GM12872 (cell line): Measurements from ENCODE around the gene VCX3A.
A peak's percentile ranks its signal among the peaks of the same experiment; 100 is the strongest.
"Not testable (repeated sequence)": the region's sequence is repeated elsewhere in the genome, so short reads cannot be mapped to it uniquely, and the experiment has no call there.

Experiments used
- CTCF ChIP-seq: IDR thresholded peaks from 3 replicates; pipeline ENCODE4 v1.5.1; 2011; ENCODE audit warnings: low read depth, mild to moderate bottlenecking, low read length, moderate library complexity; ENCODE audit not compliant: insufficient read depth

Gene VCX3A

GRCh38 chrX:6535018-6535417 is at the start of gene VCX3A:
Gene VCX3A, minus strand, starts transcription at chrX:6535118. Its CDS starts 621 bp downstream, at chrX:6534497.
- TF ChIP-seq CTCF = not testable (repeated sequence)

- peak; percentile 22; the same call in 1 of the 3 replicates for TF ChIP-seq CTCF
These were observed 39.8 kb upstream of the VCX3A start for GRCh38 chrX:6574762-6575161.

- no peak for TF ChIP-seq CTCF
These were observed 33.1 kb upstream of the VCX3A start for GRCh38 chrX:6568031-6568430.

GRCh38 chrX:6558979-6559378 is 24.1 kb upstream of the VCX3A start:
- TF ChIP-seq CTCF = no peak

- TF ChIP-seq CTCF = no peak
These were observed 22.8 kb upstream of the VCX3A start for GRCh38 chrX:6557690-6558089.

GRCh38 chrX:6550999-6551398 is 16.1 kb upstream of the VCX3A start:
- no peak for TF ChIP-seq CTCF

GRCh38 chrX:6545712-6546111 is 10.8 kb upstream of the VCX3A start:
- TF ChIP-seq CTCF = no peak

- TF ChIP-seq CTCF = no peak
These were observed 8.3 kb downstream of the VCX3A start for GRCh38 chrX:6526564-6527136.
